Gastrocnemius medialis (tissue), 4 donors: ENCODE data around the gene SLC25A21.

Source experiments
- CTCF ChIP-seq, 5 experiments: fragments of 450-650 bp in 3 of 5; fragments of 200-600 bp in 2 of 5; sonication (generic) in 2 of 5; IDR thresholded peaks in 4 of 5; conservative IDR thresholded peaks in 1 of 5; 1 replicate in 4 of 5; 2 replicates in 1 of 5; pipeline ENCODE4 v1.5.1; 2016 to 2019; ENCODE audit warnings: antibody characterized with exemption in 5 of 5, mild to moderate bottlenecking in 3 of 5, moderate library complexity in 3 of 5
- POLR2A ChIP-seq, 2 donors: fragments of 450-650 bp; IDR thresholded peaks; one replicate each; pipeline ENCODE4 v1.6.1; 2017; ENCODE audit warnings: antibody characterized with exemption in 2 of 2, mild to moderate bottlenecking in 2 of 2, moderate library complexity in 2 of 2

GRCh38 chr14:36810209-36810608 lies 362.2 kb downstream of the SLC25A21 start:
- no peak for TF ChIP-seq CTCF (IDR thresholded peaks at IDR 0.05 in 4 of 5, conservative IDR thresholded peaks at IDR 0.05 in 1 of 5)
- TF ChIP-seq POLR2A (IDR thresholded peaks at IDR 0.05) = no peak
